Liver (tissue), 9 donors: ENCODE data around the gene RWDD1. TPM values are rescaled to one million over a fixed set of nuclear protein-coding genes. Genes with fewer than 3 reads are reported as not detected.

Experiments used
- DNase-seq: peaks from one replicate; pipeline ENCODE4 v3.0.0-alpha.2; 2017; ENCODE audit warnings: low spot score
- H3K27ac ChIP-seq, 2 donors: one replicate each; pipeline ENCODE4 v1.7.0; 2013; ENCODE audit warnings: inconsistent platforms in 2 of 2, low read length in 2 of 2, control low read depth in 1 of 2, low read depth in 1 of 2, mild to moderate bottlenecking in 1 of 2
- H3K27me3 ChIP-seq, 4 donors: one replicate each; pipeline versions ENCODE4 v1.6.1 to v1.7.0; 2013; ENCODE audit warnings: low read length in 3 of 4, inconsistent platforms in 1 of 4, mild to moderate bottlenecking in 1 of 4, moderate library complexity in 1 of 4; ENCODE audit not compliant: control insufficient read depth in 4 of 4, insufficient read depth in 4 of 4
- H3K36me3 ChIP-seq, 4 donors: one replicate each; pipeline versions ENCODE4 v1.6.1 to v1.7.0; 2013; ENCODE audit warnings: low read length in 3 of 4, mild to moderate bottlenecking in 3 of 4, low read depth in 1 of 4, moderate library complexity in 1 of 4; ENCODE audit not compliant: control insufficient read depth in 4 of 4, insufficient read depth in 3 of 4
- H3K4me1 ChIP-seq, 4 donors: one replicate each; pipeline versions ENCODE4 v1.6.1 to v1.7.0; 2013; ENCODE audit warnings: low read length in 3 of 4, mild to moderate bottlenecking in 3 of 4, moderate library complexity in 1 of 4; ENCODE audit not compliant: control insufficient read depth in 4 of 4, insufficient read depth in 4 of 4
- H3K4me3 ChIP-seq, 3 donors: one replicate each; pipeline versions ENCODE4 v1.6.1 to v1.7.0; 2013; ENCODE audit warnings: low read length in 3 of 3, control low read depth in 1 of 3, low read depth in 1 of 3, mild to moderate bottlenecking in 1 of 3
- H3K9ac ChIP-seq, 2 donors: one replicate each; pipeline ENCODE4 v1.7.0; 2013; ENCODE audit warnings: low read length in 2 of 2, mild to moderate bottlenecking in 2 of 2, moderate library complexity in 2 of 2, control low read depth in 1 of 2, low read depth in 1 of 2
- H3K9me3 ChIP-seq, 4 donors: one replicate each; pipeline versions ENCODE4 v1.6.1 to v1.7.0; 2013; ENCODE audit warnings: low read length in 3 of 4; ENCODE audit not compliant: control insufficient read depth in 4 of 4
- ATF3 ChIP-seq: IDR thresholded peaks from 2 replicates; pipeline ENCODE4 v1.6.1; 2016; ENCODE audit warnings: antibody characterized with exemption
- CTCF ChIP-seq: fragments of 150-350 bp; IDR thresholded peaks from 2 replicates; pipeline ENCODE4 v1.5.1; 2017; ENCODE audit warnings: improper control_type of control experiment, low read depth, low read length; ENCODE audit not compliant: missing input control
- EGR1 ChIP-seq, 2 donors: IDR thresholded peaks; 2 replicates each; pipeline ENCODE4 v1.6.1; 2016 to 2018; ENCODE audit warnings: antibody characterized with exemption in 2 of 2, low read depth in 2 of 2
- FOXA1 ChIP-seq: IDR thresholded peaks from 2 replicates; pipeline ENCODE4 v1.6.1; 2016; ENCODE audit warnings: antibody characterized with exemption
- GABPA ChIP-seq, 2 donors: IDR thresholded peaks in 1 of 2; conservative IDR thresholded peaks in 1 of 2; 2 replicates each; pipeline ENCODE4 v1.6.1; 2016; ENCODE audit warnings: antibody characterized with exemption in 2 of 2, mild to moderate bottlenecking in 1 of 2, moderate library complexity in 1 of 2
- HNF4G ChIP-seq: IDR thresholded peaks from 2 replicates; pipeline ENCODE4 v1.6.1; 2016; ENCODE audit warnings: antibody characterized with exemption
- JUND ChIP-seq, 2 donors: IDR thresholded peaks; 2 replicates each; pipeline ENCODE4 v1.6.1; 2016; ENCODE audit warnings: antibody characterized with exemption in 2 of 2
- MAX ChIP-seq: IDR thresholded peaks from 2 replicates; pipeline ENCODE4 v1.6.1; 2016; ENCODE audit warnings: antibody characterized with exemption
- NR2F2 ChIP-seq: IDR thresholded peaks from 2 replicates; pipeline ENCODE4 v1.6.1; 2016; ENCODE audit warnings: antibody characterized with exemption
- RAD21 ChIP-seq, 2 donors: IDR thresholded peaks; 2 replicates each; pipeline ENCODE4 v1.6.1; 2016; ENCODE audit warnings: antibody characterized with exemption in 2 of 2, mild to moderate bottlenecking in 2 of 2
- REST ChIP-seq: IDR thresholded peaks from 2 replicates; pipeline ENCODE4 v1.6.1; 2016; ENCODE audit warnings: antibody characterized with exemption, mild to moderate bottlenecking
- RXRA ChIP-seq, 2 donors: IDR thresholded peaks; 2 replicates each; pipeline ENCODE4 v1.6.1; 2017 to 2018; ENCODE audit warnings: antibody characterized with exemption in 2 of 2, mild to moderate bottlenecking in 1 of 2
- SP1 ChIP-seq: IDR thresholded peaks from 2 replicates; pipeline ENCODE4 v1.6.1; 2018; ENCODE audit warnings: antibody characterized with exemption, mild to moderate bottlenecking
- YY1 ChIP-seq: IDR thresholded peaks from 2 replicates; pipeline ENCODE4 v1.6.1; 2016; ENCODE audit warnings: antibody characterized with exemption, mild to moderate bottlenecking
- ZBTB33 ChIP-seq: IDR thresholded peaks from 2 replicates; pipeline ENCODE4 v1.6.1; 2016; ENCODE audit warnings: antibody characterized with exemption
- WGBS: extraction: QIAGEN DNeasy Blood & Tissue Kit; methylation state at CpG from one replicate; pipeline ENCODE4 v1.1.7; 2013; 5-methylcytosine and 5-hydroxymethylcytosine counted together
- polyA plus RNA-seq, 2 donors: library from polyadenylated mRNA; stranded (reverse) in 1 of 2; unstranded in 1 of 2; fragments of 200-250 nt in 1 of 2; fragments of >200 nt in 1 of 2; fragmentation: Nextera tagmentation in 1 of 2; extraction: Ambion mirVana in 1 of 2; gene quantifications; one replicate each; pipeline versions ENCODE4 v1.2.1 to v1.2.3, GENCODE V29; 2013 to 2015
- total RNA-seq, 2 donors: library from RNA; depleted of rRNA; stranded (reverse); fragments of >200 nt; gene quantifications; one replicate each; pipeline ENCODE4 v1.2.3, GENCODE V29; 2014
- donor health status: healthy.
- donor health status: healthy.
- donor health status: healthy.
- donor health status: healthy.
- donor health status: healthy.

The RWDD1 gene
- total and polyA plus RNA-seq, 4 donors, result 7.0 to 52.7 (median 10.9) TPM

- TF ChIP-seq ZBTB33 (no peak), EGR1 (IDR thresholded peaks at IDR 0.05; ENCODE audit: low read depth in 2 of 2) (no peak), ATF3 (no peak), NR2F2 (no peak)
These were observed 41.6 kb upstream of the RWDD1 start (continued) for GRCh38 chr6:116529466-116530290.

- no peaks in the 10 kb centered on the region for H3K9me3 ChIP-seq
- H3K4me1 ChIP-seq, result no peaks in the 10 kb centered on the region
- no peak for DNase-seq
- no peak overlapping the region for H3K27ac ChIP-seq
- H3K9ac ChIP-seq, result no peak overlapping the region
- no peaks in the 10 kb centered on the region for H3K36me3 ChIP-seq
- WGBS, result 84% methylated on average over 2 of the region's 2 CpGs
- no peak for TF ChIP-seq RXRA (IDR thresholded peaks at IDR 0.05)
- TF ChIP-seq CTCF, result no peak
- no peak for TF ChIP-seq HNF4G
- no peak for TF ChIP-seq NR2F2
- TF ChIP-seq RAD21 (IDR thresholded peaks at IDR 0.05), result no peak
- no peak for TF ChIP-seq JUND (IDR thresholded peaks at IDR 0.05)
- no peak for TF ChIP-seq SP1
- TF ChIP-seq ATF3, result no peak
- no peak for TF ChIP-seq EGR1 (IDR thresholded peaks at IDR 0.05; ENCODE audit: low read depth in 2 of 2)
- TF ChIP-seq MAX, result no peak
- TF ChIP-seq YY1, result no peak
- TF ChIP-seq REST, result no peak
- no peak for TF ChIP-seq GABPA (IDR thresholded peaks at IDR 0.05 in 1 of 2, conservative IDR thresholded peaks at IDR 0.05 in 1 of 2)
- no peak for TF ChIP-seq FOXA1
- H3K4me3 ChIP-seq, result no peak overlapping the region
- no peaks in the 10 kb centered on the region for H3K27me3 ChIP-seq
These were observed 40.9 kb upstream of the RWDD1 start for GRCh38 chr6:116530436-116530835.
